Midbrain (tissue), 1 donor: ENCODE data around the gene GMDS.

Experiments used
- DNase-seq: peaks from one replicate; lab custom pipeline; 2025; lab: John Stamatoyannopoulos, UW

Gene GMDS

DNA sequence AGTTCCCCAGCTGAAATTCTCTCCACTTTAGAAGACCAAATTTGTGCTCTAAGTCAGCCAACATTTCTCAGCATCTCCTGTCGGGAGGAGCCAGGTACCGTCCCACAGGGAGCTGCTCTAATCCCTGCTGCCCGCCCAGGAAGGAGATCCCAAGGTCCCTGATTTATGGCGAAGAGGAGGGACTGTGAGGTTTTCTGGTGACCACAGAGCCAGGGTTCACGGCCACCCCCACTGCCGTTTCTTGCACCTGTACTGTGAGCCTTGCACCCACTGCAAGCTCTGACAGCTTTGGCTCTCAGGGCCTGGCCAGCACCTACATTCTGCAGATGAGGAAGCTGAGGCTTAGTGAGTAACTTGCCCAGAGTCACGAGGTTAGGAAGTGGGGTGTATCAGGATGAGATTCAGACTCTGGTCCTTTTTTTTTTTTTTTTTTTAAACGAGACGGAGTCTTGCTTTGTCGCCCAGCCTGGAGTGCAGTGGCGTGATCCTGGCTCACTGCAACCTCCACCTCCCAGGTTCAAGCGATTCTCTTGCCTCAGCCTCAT, 600.8 kb downstream of the GMDS start:
- DNase-seq = no peak

- no peak for DNase-seq
These were observed 601.5 kb downstream of the GMDS start for GRCh38 chr6:1643830-1644445.

- DNase-seq = no peak
These were observed 602.3 kb downstream of the GMDS start for GRCh38 chr6:1643111-1643510.

DNA sequence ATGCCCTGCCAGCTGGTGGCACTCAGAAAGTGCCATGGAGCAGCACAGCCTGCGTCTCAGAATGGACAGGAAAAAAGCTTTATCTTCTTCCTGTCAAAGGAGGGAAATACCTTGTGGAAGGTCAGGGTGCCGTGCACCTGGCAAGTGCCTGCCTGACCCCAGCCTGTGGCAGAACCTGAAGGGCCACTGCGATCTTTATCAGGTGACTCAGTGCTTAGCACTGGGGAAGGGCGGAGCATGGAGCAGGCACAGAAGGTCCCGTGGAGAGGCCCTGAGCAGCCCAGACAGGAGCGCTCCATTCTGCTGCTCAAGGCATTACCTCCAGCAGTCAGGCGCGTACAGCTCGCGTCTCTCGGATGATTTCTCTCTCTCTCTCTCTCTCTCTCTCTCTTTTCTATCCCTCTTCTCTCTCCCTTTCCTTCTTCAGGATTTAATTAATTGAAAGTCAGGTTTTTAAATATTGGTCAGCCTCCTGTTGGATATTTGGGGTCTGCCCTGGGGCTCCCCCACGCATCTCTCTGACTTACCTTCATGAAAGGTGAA, 604.0 kb downstream of the GMDS start:
- no peak for DNase-seq

- no peak for DNase-seq
These were observed 604.9 kb downstream of the GMDS start for GRCh38 chr6:1640476-1640875.

GRCh38 chr6:1639430-1639829, 606.0 kb downstream of the GMDS start:
- DNase-seq = no peak

GRCh38 chr6:1636971-1637871, 608.2 kb downstream of the GMDS start:
- no peak for DNase-seq

DNA sequence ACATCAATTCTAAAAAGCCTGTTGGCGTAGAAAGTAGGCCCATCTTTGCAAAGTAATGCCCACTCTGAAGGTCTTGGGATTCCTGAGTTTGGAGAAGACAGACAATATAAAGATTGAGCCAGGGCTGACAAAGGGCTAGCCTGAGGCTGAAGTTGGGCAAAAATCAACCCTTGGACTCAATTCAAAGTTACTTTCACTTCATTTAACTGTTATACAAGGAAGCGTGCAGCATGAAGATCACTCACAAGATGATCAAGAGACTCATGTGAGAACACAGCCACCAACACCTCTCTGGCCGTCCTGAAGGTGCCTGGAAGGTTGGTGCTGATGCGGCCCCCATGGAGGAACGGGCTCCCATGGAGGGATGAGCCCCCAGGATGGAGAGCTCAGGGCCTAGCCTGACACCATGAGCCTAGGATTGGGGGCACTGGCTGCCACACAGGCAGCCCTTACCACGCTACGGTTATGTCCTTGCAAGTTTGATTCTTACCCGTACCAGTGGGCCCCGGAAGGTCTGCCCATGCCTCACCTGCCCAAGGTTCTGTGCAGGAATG, 609.1 kb downstream of the GMDS start:
- DNase-seq = no peak

DNA sequence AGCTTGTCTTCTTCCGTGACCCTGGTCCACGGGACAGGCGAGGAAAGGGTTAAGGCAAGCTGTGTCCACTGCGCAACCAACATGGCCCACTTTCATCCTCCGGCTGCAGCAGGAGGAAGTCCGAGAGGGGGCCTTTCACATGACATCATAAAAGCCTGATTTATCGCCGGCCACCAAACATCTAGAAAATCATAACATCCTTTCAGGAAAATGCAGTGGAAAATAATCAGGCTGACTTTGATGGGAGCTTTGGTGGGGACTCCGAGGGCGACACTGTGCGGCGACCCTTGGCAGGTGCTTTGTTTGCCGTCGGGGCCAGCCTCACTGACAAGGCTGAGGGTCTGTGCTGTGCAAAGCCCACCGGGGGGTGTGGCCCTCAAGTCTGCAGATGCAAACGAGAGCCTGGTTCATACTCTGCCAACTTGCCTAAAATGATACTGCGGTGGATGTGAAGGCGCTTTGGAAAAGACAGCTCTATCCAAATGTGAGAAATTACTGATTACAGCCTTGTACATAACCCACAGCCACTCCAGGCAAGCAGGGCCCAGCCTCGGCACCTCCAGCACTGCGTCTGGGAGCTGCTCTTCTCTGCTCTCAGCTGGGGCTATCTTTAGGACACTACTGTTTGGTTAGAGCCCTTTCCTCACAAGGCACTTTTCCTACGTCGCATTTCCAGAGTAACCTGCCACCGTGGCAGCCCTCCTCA, 609.9 kb downstream of the GMDS start:
- no peak for DNase-seq

DNA sequence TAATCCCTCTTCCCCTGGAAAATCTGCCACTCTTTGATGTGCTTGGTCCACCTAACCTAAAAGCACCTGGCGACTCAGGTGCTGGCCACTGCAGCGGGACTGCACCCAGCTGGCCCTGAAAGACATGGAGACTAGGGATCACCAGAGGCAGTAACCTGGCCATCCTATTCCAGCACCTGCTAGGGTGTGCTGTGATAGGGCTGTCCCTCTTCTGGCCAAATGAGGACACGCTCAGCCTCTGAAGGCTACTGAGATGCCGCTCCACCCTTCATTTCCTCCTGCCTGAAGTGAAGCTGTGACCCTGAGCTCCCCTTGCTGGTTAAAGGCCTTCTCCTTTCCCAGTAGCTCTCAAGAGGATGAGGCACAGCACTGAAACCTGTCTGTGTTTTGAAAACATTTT, 611.3 kb downstream of the GMDS start:
- DNase-seq = no peak

DNA sequence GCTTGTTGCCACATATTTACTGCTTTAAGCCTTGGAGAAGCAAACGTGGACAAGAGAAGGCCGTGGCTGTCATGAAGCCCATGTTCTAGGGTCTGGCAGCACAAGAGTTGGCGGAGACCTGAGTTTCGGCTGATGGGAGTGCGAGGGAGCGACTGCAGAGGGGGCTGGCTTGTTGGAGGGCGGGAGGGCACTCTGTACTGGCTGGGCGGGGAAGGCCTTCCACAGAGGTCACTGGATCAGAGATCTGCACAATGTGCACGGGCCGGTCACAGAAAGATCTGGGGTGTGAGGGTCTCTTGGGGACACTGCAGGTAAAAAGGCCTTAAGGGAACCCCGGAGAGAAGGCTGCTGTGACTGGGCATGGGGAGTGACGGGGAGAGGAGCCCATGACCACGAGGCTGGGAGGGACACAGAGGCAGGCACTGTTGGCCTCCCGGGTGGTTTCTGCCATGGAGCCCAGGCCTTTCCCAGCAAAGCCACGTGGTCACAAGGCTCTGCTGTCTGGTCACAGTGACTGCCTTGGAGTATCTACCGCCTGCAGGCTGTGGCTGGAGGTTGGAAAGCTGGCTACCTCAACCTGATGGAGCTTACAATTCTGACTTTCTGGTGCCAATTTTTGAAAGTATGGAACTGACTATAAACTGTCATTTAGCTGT, 611.9 kb downstream of the GMDS start:
- DNase-seq = no peak

DNA sequence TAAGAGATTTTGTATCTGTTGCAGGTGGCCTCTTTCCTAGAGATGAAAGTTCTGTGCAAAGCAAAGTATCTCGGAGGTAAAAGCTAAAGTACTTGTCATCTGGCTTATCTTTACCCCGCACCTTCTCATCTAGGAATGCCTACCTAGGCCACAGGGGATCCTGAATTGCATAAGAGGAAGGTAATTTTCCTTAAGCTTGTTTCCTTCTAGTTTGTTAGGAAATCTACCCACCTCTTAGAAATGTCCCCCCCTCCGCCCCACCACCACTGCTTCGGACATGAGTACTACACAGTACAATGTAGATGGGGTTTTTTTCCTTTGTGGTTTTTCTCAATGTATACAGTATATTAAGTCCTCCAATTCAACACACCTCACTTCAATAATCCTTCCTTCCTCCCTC, 614.2 kb downstream of the GMDS start:
- no peak for DNase-seq

GRCh38 chr6:1630771-1631217, 614.6 kb downstream of the GMDS start:
- DNase-seq = no peak

GRCh38 chr6:1630212-1630770, 615.1 kb downstream of the GMDS start:
- no peak for DNase-seq

DNA sequence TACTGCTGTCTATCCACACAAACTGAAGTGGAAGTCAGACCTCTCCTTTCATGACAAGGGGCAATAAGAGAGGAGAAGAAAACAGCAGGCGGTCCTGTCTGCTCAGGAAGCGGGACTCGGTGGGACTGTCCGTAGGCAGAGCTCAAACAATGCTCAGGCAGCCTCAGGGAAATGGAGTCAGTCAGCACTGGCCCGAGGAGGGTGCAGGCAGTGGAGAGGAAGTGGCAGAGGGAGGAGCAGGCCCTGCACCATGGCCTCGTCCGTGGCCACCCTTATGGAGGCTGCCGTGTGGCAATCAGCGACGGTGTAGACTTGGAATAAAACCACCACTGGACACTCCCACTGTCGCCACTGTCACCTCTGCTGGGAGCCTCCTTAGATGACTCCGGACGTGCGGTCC, 616.1 kb downstream of the GMDS start:
- no peak for DNase-seq

DNA sequence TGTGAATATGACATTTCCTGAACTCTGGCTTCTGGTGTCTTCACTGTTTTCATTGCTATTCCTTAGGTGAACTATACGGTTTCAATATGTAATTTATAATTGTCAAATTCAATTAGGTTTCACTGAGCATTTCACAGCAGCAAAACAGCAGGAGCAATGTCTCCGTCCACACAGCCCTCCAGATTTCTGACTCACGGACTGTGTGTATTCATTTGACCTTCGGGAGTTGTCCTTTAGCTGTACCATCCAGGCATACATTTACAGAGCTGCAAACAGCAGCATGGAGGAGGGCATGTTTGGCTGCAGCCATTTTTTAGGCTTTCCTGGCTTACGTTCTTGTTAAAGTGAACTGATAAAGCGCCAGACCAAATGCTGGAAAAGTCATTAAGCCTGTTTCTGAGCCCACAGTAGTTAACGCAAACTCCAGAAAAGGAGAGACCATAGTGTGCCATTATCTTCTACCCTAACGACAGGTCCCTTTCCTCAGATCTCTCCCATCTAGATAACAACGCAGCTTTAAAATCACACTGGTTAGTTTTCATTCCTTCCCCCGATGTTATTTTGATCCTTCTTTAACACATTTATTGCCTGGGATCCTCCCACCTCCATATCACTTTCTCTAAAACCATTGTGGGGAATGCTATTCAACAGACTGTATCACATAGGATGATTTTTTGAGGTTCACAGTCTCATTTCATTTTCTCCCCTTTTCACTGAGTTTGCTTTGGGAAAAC, 617.4 kb downstream of the GMDS start:
- no peak for DNase-seq

DNA sequence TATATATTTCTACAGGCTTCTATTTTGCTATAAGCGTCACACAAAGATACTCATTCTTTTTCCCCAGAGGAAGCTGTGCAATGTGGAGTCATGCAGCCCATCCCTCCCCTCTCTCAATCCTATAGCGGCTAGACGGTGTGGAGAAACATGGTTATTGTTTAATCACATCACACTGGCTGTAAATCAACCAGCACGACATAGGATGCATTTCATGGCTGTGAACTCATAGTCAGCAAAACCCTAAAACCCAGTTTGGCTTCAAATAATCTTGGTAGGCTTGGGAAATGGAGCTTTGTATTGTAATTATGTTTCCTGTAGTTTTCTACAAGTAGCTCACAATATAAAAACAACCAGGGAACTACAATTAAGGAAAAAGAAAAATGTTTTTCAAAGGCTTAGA, 618.9 kb downstream of the GMDS start:
- DNase-seq = no peak

DNA sequence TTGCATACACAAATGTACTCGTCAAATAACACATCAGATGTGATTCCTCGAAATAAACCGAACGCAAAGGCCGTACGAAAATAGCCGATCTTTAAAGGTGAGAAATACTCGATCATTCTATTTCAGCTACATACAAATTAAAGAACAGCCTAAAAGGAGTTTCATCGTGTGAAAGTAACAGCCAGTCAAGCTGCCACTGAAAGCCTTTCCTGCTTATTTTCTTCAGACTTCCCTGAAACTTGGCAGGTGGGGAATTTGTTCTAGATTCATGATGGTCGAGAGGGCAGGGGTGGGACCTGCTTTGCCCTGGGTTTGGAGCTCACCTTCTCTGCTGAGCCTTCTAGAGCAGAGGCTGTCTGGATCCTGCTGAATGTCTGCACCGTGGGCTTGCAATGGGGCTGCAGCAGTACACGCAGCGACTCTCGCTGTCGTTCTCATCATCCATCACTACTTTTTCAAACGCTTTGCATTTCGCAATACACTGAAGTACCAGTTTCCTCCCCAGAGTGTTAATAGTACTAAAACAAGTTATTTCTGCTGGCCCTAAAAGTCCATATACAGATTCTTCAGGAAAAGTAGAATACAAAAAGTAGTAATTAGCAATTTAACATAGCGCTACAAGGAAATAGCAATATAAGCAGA, 619.5 kb downstream of the GMDS start:
- DNase-seq = no peak

GRCh38 chr6:1624851-1625781, 620.3 kb downstream of the GMDS start:
- DNase-seq = no peak
